GM23338 (cell line): ENCODE measurements around the gene GDPD5. TPM values are rescaled to one million over a fixed set of nuclear protein-coding genes. Genes with fewer than 3 reads are reported as not detected.

Source experiments
- ATAC-seq: fragments of 200-7000 bp; cut with Tn5 transposase; 3 replicates; pipeline ENCODE4 v1.9.1; 2020
- DNase-seq: peaks from one replicate; pipeline ENCODE4 v3.0.0-alpha.2; 2015; ENCODE audit warnings: low spot score
- H2AFZ ChIP-seq: fragments of 200-600 bp; sonication (generic); 2 replicates; pipeline ENCODE4 v1.8.0; 2016; ENCODE audit warnings: antibody characterized with exemption, mild to moderate bottlenecking, moderate library complexity
- H3F3A ChIP-seq: fragments of 200-600 bp; sonication (generic); replicated peaks from 2 replicates; pipeline ENCODE4 v1.8.0; 2017; ENCODE audit warnings: antibody characterized with exemption, mixed run types, low read depth
- H3K27ac ChIP-seq: fragments of 200-600 bp; sonication (generic); 2 replicates; pipeline ENCODE4 v1.6.1; 2016; ENCODE audit warnings: low read depth
- H3K27me3 ChIP-seq: fragments of 200-600 bp; sonication (generic); 2 replicates; pipeline ENCODE4 v1.8.0; 2016; ENCODE audit warnings: mild to moderate bottlenecking, mixed run types, moderate library complexity; ENCODE audit not compliant: insufficient read depth
- H3K36me3 ChIP-seq: fragments of 200-600 bp; sonication (generic); 2 replicates; pipeline ENCODE4 v1.8.0; 2016; ENCODE audit warnings: mild to moderate bottlenecking; ENCODE audit not compliant: insufficient read depth
- H3K4me1 ChIP-seq: fragments of 200-600 bp; sonication (generic); 2 replicates; pipeline ENCODE4 v1.8.0; 2016; ENCODE audit warnings: mild to moderate bottlenecking, moderate library complexity; ENCODE audit not compliant: insufficient read depth
- H3K4me2 ChIP-seq: fragments of 200-600 bp; sonication (generic); 2 replicates; pipeline ENCODE4 v1.7.1; 2017; ENCODE audit warnings: mixed run types
- H3K4me3 ChIP-seq: fragments of 200-600 bp; sonication (generic); 2 replicates; pipeline ENCODE4 v1.6.1; 2016; ENCODE audit warnings: mixed run types
- H3K79me2 ChIP-seq: fragments of 200-600 bp; sonication (generic); replicated peaks from 2 replicates; pipeline ENCODE4 v1.8.0; 2017; ENCODE audit warnings: mild to moderate bottlenecking; ENCODE audit not compliant: insufficient read depth
- H3K9me2 ChIP-seq: fragments of 200-600 bp; sonication (generic); 2 replicates; pipeline ENCODE4 v1.8.0; 2017; ENCODE audit not compliant: insufficient read depth
- H4K20me1 ChIP-seq: fragments of 200-600 bp; sonication (generic); replicated peaks from 2 replicates; pipeline ENCODE4 v1.8.0; 2017; ENCODE audit warnings: mild to moderate bottlenecking; ENCODE audit not compliant: insufficient read depth
- H3K27ac Mint-ChIP-seq: 2 replicates; pipeline ENCODE4 v1.8.0; 2020; ENCODE audit warnings: inconsistent platforms, mild to moderate bottlenecking, moderate library complexity, mixed read lengths
- H3K27me3 Mint-ChIP-seq: 3 replicates; pipeline ENCODE4 v1.8.0; 2022; ENCODE audit warnings: low read depth, mild to moderate bottlenecking, moderate library complexity, mixed read lengths, inconsistent platforms; ENCODE audit not compliant: insufficient read depth, poor library complexity
- H3K36me3 Mint-ChIP-seq: 3 replicates; pipeline ENCODE4 v1.8.0; 2021; ENCODE audit warnings: low read depth, mild to moderate bottlenecking, inconsistent platforms, moderate library complexity, mixed read lengths
- H3K4me1 Mint-ChIP-seq: 3 replicates; pipeline ENCODE4 v1.8.0; 2020; ENCODE audit warnings: mild to moderate bottlenecking, inconsistent platforms, mixed read lengths
- H3K4me3 Mint-ChIP-seq: 3 replicates; pipeline ENCODE4 v1.8.0; 2021; ENCODE audit warnings: moderate library complexity, mild to moderate bottlenecking, inconsistent platforms, mixed read lengths
- H3K9me3 Mint-ChIP-seq: 3 replicates; pipeline ENCODE4 v1.8.0; 2020; ENCODE audit warnings: moderate library complexity, mild to moderate bottlenecking, inconsistent platforms, mixed read lengths
- CREB1 ChIP-seq: fragments of 250-450 bp; sonication (Bioruptor Pico); IDR thresholded peaks from 2 replicates; pipeline ENCODE4 v1.5.0; 2020; ENCODE audit warnings: low read depth, mild to moderate bottlenecking, moderate library complexity
- EZH2phosphoT487 ChIP-seq: fragments of 200-600 bp; sonication (generic); IDR thresholded peaks from one replicate; pipeline ENCODE4 v1.8.1; 2018; ENCODE audit warnings: antibody characterized with exemption; ENCODE audit not compliant: unreplicated experiment
- JUNB ChIP-seq: IDR thresholded peaks from one replicate; pipeline ENCODE4 v1.6.1; 2016; ENCODE audit warnings: antibody characterized with exemption; ENCODE audit not compliant: unreplicated experiment
- NANOG ChIP-seq: IDR thresholded peaks from 2 replicates; pipeline ENCODE4 v1.6.1; 2016; ENCODE audit warnings: antibody characterized with exemption, borderline replicate concordance
- POLR2AphosphoS5 ChIP-seq: IDR thresholded peaks from 2 replicates; pipeline ENCODE4 v1.6.1; 2016; ENCODE audit warnings: antibody characterized with exemption, low read depth
- REST ChIP-seq: IDR thresholded peaks from one replicate; pipeline ENCODE4 v1.6.1; 2018; ENCODE audit warnings: antibody characterized with exemption; ENCODE audit not compliant: unreplicated experiment
- STAT1 ChIP-seq: IDR thresholded peaks from one replicate; pipeline ENCODE4 v1.6.1; 2016; ENCODE audit warnings: antibody characterized with exemption; ENCODE audit not compliant: unreplicated experiment
- ZNF114 ChIP-seq: fragments of 250-450 bp; sonication (Bioruptor Pico); IDR thresholded peaks from 2 replicates; pipeline ENCODE4 v1.5.0; 2020; ENCODE audit warnings: mild to moderate bottlenecking, moderate library complexity
- ZNF331 ChIP-seq: fragments of 250-450 bp; sonication (Bioruptor Pico); IDR thresholded peaks from 2 replicates; pipeline ENCODE4 v1.5.0; 2020; ENCODE audit warnings: low read depth, mild to moderate bottlenecking, moderate library complexity
- polyA plus RNA-seq: library from polyadenylated mRNA; unstranded; fragments of >200 nt; fragmentation: Nextera tagmentation; extraction: Ambion mirVana; gene quantifications from 2 replicates; pipeline ENCODE4 v1.2.1, GENCODE V29; 2016
- total RNA-seq: library from RNA; depleted of rRNA; stranded (reverse); fragments of >200 nt; shearing (Covaris generic); gene quantifications from 2 replicates; pipeline ENCODE4 v1.2.3, GENCODE V29; 2014
- TF ChIP-seq, protein P1 (sequence below): IDR thresholded peaks from 2 replicates; pipeline ENCODE4 v1.6.1; 2016; ENCODE audit warnings: antibody characterized with exemption
- TF ChIP-seq, protein P2 (sequence below): fragments of 250-450 bp; sonication (Bioruptor Pico); IDR thresholded peaks from 2 replicates; pipeline ENCODE4 v1.5.0; 2020; ENCODE audit warnings: mild to moderate bottlenecking, moderate library complexity

Gene GDPD5
- total and polyA plus RNA-seq, 2 experiments from 2014 or later: 1.6 to 4.9 TPM

DNA sequence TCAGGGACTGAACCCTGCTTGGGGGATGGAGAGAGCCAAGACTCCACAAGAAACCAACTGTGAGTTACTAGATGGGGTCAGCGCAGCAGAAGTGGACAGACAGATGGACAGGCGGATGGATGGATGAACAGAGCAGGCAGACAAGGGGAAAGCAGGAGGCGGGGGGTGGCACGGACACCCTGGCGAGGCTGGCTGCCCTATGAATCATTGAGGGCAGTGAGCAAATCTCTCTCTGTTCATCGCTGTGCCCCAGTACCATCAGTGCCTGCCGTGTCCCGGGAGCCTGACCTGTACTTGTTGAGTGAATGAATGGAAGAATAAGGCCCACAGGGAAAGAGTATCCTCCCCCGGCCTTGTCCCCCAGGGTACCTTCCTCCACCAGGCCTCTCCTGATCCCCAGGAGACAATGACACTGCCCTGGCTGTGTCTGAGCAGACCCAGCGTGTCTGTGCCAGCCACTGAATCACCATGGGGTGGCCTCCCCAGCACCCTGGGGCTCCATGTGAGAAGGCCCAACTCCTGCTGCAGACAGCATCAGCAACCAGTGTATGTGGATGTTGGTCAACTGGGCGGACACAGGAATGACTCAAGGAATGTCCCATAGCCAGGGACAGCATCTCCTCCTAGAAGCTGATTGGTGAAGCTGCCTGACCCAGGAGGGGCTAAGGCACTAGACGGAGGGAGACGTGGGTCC lies 87.6 kb downstream of the GDPD5 start:
- H3K9me3 Mint-ChIP-seq: no peaks in the 10 kb centered on the region; the same call in 2 of the 3 replicates
- ATAC-seq (no peak), DNase-seq (no peak)
- no peak overlapping the region for H3K4me3 ChIP-seq
- no peaks in the 10 kb centered on the region for H4K20me1 ChIP-seq
- no peaks in the 10 kb centered on the region for H3K36me3 ChIP-seq
- H3K27ac ChIP-seq: no peak overlapping the region
- TF ChIP-seq ZNF331 (CRISPR knock-in tag): no peak
- no peak for TF ChIP-seq STAT1
- TF ChIP-seq NANOG: no peak
- TF ChIP-seq REST: no peak
- TF ChIP-seq POLR2AphosphoS5: no peak
- no peak for TF ChIP-seq EZH2phosphoT487
- TF ChIP-seq ZNF114 (CRISPR knock-in tag): no peak
- TF ChIP-seq CREB1 (CRISPR knock-in tag): no peak
- TF ChIP-seq, protein P1, sequence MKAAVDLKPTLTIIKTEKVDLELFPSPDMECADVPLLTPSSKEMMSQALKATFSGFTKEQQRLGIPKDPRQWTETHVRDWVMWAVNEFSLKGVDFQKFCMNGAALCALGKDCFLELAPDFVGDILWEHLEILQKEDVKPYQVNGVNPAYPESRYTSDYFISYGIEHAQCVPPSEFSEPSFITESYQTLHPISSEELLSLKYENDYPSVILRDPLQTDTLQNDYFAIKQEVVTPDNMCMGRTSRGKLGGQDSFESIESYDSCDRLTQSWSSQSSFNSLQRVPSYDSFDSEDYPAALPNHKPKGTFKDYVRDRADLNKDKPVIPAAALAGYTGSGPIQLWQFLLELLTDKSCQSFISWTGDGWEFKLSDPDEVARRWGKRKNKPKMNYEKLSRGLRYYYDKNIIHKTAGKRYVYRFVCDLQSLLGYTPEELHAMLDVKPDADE: no peak
- H3K4me3 Mint-ChIP-seq: no peak overlapping the region; the same call in 2 of the 3 replicates
- no peaks in the 10 kb centered on the region for H3K9me2 ChIP-seq
- H3K27me3 Mint-ChIP-seq: peaks cover 15% of the 10 kb centered on the region
- H3K27me3 ChIP-seq: peaks cover 4% of the 10 kb centered on the region
- H3K79me2 ChIP-seq: no peaks in the 10 kb centered on the region
- no peak overlapping the region for H3K27ac Mint-ChIP-seq
- H3K4me2 ChIP-seq: no peak overlapping the region
- no peaks in the 10 kb centered on the region for H3F3A ChIP-seq
- peaks cover 29% of the 10 kb centered on the region for H3K4me1 Mint-ChIP-seq
- no peak overlapping the region for H2AFZ ChIP-seq
- peaks cover 5% of the 10 kb centered on the region; the same call in 1 of the 2 replicates for H3K4me1 ChIP-seq
- no peaks in the 10 kb centered on the region for H3K36me3 Mint-ChIP-seq

DNA sequence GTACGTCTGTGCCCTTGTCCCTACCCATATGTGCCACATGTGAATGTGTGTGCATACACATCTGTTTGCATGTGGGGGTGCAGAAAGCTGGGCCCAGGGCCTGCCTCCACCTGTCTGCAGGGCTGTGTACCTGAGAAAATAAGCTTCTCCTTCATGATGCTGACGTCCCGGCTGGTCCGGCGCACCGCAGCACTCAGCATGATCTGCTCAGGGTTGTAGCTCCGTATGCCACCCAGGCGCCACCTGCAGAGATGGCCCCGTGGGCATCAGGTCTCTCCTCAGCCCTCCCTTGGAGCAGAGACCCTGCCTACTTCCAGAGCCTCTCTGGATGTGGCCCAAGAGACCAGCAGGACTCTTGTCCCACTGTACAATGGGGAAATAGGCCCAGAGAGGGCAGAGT lies 88.9 kb downstream of the GDPD5 start:
- peaks cover 27% of the 10 kb centered on the region for H3K27me3 Mint-ChIP-seq
- no peak for TF ChIP-seq NANOG
- no peak for TF ChIP-seq CREB1 (CRISPR knock-in tag)
- TF ChIP-seq, protein P2, sequence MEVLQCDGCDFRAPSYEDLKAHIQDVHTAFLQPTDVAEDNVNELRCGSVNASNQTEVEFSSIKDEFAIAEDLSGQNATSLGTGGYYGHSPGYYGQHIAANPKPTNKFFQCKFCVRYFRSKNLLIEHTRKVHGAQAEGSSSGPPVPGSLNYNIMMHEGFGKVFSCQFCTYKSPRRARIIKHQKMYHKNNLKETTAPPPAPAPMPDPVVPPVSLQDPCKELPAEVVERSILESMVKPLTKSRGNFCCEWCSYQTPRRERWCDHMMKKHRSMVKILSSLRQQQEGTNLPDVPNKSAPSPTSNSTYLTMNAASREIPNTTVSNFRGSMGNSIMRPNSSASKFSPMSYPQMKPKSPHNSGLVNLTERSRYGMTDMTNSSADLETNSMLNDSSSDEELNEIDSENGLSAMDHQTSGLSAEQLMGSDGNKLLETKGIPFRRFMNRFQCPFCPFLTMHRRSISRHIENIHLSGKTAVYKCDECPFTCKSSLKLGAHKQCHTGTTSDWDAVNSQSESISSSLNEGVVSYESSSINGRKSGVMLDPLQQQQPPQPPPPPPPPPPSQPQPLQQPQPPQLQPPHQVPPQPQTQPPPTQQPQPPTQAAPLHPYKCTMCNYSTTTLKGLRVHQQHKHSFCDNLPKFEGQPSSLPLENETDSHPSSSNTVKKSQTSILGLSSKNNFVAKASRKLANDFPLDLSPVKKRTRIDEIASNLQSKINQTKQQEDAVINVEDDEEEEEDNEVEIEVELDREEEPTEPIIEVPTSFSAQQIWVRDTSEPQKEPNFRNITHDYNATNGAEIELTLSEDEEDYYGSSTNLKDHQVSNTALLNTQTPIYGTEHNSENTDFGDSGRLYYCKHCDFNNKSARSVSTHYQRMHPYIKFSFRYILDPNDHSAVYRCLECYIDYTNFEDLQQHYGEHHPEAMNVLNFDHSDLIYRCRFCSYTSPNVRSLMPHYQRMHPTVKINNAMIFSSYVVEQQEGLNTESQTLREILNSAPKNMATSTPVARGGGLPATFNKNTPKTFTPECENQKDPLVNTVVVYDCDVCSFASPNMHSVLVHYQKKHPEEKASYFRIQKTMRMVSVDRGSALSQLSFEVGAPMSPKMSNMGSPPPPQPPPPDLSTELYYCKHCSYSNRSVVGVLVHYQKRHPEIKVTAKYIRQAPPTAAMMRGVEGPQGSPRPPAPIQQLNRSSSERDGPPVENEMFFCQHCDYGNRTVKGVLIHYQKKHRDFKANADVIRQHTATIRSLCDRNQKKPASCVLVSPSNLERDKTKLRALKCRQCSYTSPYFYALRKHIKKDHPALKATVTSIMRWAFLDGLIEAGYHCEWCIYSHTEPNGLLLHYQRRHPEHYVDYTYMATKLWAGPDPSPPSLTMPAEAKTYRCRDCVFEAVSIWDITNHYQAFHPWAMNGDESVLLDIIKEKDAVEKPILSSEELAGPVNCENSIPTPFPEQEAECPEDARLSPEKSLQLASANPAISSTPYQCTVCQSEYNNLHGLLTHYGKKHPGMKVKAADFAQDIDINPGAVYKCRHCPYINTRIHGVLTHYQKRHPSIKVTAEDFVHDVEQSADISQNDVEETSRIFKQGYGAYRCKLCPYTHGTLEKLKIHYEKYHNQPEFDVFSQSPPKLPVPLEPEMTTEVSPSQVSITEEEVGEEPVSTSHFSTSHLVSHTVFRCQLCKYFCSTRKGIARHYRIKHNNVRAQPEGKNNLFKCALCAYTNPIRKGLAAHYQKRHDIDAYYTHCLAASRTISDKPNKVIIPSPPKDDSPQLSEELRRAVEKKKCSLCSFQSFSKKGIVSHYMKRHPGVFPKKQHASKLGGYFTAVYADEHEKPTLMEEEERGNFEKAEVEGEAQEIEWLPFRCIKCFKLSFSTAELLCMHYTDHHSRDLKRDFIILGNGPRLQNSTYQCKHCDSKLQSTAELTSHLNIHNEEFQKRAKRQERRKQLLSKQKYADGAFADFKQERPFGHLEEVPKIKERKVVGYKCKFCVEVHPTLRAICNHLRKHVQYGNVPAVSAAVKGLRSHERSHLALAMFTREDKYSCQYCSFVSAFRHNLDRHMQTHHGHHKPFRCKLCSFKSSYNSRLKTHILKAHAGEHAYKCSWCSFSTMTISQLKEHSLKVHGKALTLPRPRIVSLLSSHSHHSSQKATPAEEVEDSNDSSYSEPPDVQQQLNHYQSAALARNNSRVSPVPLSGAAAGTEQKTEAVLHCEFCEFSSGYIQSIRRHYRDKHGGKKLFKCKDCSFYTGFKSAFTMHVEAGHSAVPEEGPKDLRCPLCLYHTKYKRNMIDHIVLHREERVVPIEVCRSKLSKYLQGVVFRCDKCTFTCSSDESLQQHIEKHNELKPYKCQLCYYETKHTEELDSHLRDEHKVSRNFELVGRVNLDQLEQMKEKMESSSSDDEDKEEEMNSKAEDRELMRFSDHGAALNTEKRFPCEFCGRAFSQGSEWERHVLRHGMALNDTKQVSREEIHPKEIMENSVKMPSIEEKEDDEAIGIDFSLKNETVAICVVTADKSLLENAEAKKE: no peak
- TF ChIP-seq JUNB: no peak

More for the DNA sequence above, 88.9 kb downstream of the GDPD5 start:
- Mint-ChIP-seq H3K4me1 (peaks cover 40% of the 10 kb centered on the region), H3K9me3 (no peaks in the 10 kb centered on the region; the same call in 2 of the 3 replicates), H3K27ac (no peak overlapping the region), H3K4me3 (no peak overlapping the region), H3K36me3 (no peaks in the 10 kb centered on the region)
- no peaks in the 10 kb centered on the region for H4K20me1 ChIP-seq
- H3K79me2 ChIP-seq: no peaks in the 10 kb centered on the region
- no peak overlapping the region for H3K4me2 ChIP-seq
- peaks cover 8% of the 10 kb centered on the region; the same call in 1 of the 2 replicates for H3K4me1 ChIP-seq
- no peaks in the 10 kb centered on the region for H3F3A ChIP-seq
- peaks cover 17% of the 10 kb centered on the region for H3K27me3 ChIP-seq
- no peak overlapping the region for H3K27ac ChIP-seq
- H3K36me3 ChIP-seq: no peaks in the 10 kb centered on the region
- DNase-seq (no peak), ATAC-seq (no peak)
- no peak overlapping the region for H3K4me3 ChIP-seq
- H3K9me2 ChIP-seq: no peaks in the 10 kb centered on the region
- no peak overlapping the region for H2AFZ ChIP-seq
